ENCODE data around the gene DOCK1.

The DOCK1 gene

GRCh38 chr10:127024685-127025435 lies 119.6 kb downstream of the DOCK1 start:
- H2AK5ac ChIP-seq (ENCODE audit: low read length): no peak overlapping the region
- H3K36me3 ChIP-seq (ENCODE audit: control insufficient read depth in 1 of 2, insufficient read depth in 2 of 2, low read length in 2 of 2): peaks cover 44 to 72% of the 10 kb centered on the region in 2 experiments
- no peak overlapping the region for H2BK5ac ChIP-seq (ENCODE audit: low read depth, low read length, poor library complexity)
- H3K4ac ChIP-seq (ENCODE audit: low read depth, low read length): no peak overlapping the region
- no peaks in the 10 kb centered on the region for H3K79me2 ChIP-seq (ENCODE audit: control insufficient read depth, insufficient read depth, low read length, poor library complexity)
- no peak overlapping the region for H3K9ac ChIP-seq (ENCODE audit: low read length)
- no peak overlapping the region for H3K14ac ChIP-seq (ENCODE audit: low read length)
- WGBS (ENCODE audit: extremely low coverage, insufficient coverage, insufficient read length): no CpG with 5 or more reads among the region's 13 CpGs
- H3K4me1 ChIP-seq (ENCODE audit: control insufficient read depth in 1 of 2, insufficient read depth in 2 of 2, low read length in 2 of 2): no peaks in the 10 kb centered on the region
- H3K18ac ChIP-seq (ENCODE audit: low read length): no peak overlapping the region
- no peak overlapping the region for H2BK120ac ChIP-seq (ENCODE audit: insufficient read depth, low read length, poor library complexity)
- no peak for DNase-seq
- no peak overlapping the region for H3K27ac ChIP-seq (ENCODE audit: low read depth, low read length)
- no peak overlapping the region for H2BK12ac ChIP-seq (ENCODE audit: low read length)
- no peak overlapping the region for H3K23ac ChIP-seq (ENCODE audit: low read length)
- no peak overlapping the region for H3K4me2 ChIP-seq (ENCODE audit: low read length)
- no peak overlapping the region for H4K8ac ChIP-seq (ENCODE audit: low read depth, low read length)
- no peaks in the 10 kb centered on the region for H3K27me3 ChIP-seq (ENCODE audit: insufficient read depth, low read length)
- no peak overlapping the region for H4K12ac ChIP-seq (ENCODE audit: low read depth, low read length)
- H3K4me3 ChIP-seq (ENCODE audit: low read depth, low read length): no peak overlapping the region
- no peak overlapping the region for H2AFZ ChIP-seq (ENCODE audit: insufficient read depth, low read length, poor library complexity)
- H3K9me3 ChIP-seq (ENCODE audit: insufficient read depth, low read depth, low read length): peaks cover 2% of the 10 kb centered on the region
- no peak overlapping the region for H4K91ac ChIP-seq (ENCODE audit: low read depth, low read length)
- H3K79me1 ChIP-seq (ENCODE audit: low read length): no peaks in the 10 kb centered on the region

DNA sequence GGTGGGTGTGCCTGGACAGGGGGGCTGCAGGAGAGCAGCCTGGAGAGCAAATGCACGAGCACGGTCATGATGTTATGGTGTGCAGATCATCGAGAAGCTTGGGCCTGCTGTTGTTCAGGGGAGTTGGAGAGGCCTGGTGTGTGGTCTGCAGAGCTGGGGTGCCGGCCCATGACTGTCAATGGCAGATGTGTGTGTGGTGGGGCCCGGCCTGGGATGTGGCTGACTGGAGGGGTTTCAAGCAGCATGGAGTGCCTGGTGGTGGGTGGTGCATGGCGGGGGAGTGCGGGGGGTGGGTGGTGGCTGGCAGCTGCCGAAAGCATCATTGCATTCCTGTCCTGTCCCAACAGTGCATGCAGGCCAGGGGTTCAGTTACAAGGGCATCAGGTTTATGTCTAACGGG lies 122.6 kb downstream of the DOCK1 start:
- Histone ChIP-seq H4K8ac (ENCODE audit: low read depth, low read length) (no peak overlapping the region), H3K23ac (ENCODE audit: low read length) (no peak overlapping the region), H3K9ac (ENCODE audit: low read length) (no peak overlapping the region), H2BK120ac (ENCODE audit: insufficient read depth, low read length, poor library complexity) (no peak overlapping the region), H3K79me2 (ENCODE audit: control insufficient read depth, insufficient read depth, low read length, poor library complexity) (no peaks in the 10 kb centered on the region), H3K4me1 (ENCODE audit: control insufficient read depth in 1 of 2, insufficient read depth in 2 of 2, low read length in 2 of 2) (no peaks in the 10 kb centered on the region), H2BK12ac (ENCODE audit: low read length) (no peak overlapping the region), H3K27me3 (ENCODE audit: insufficient read depth, low read length) (no peaks in the 10 kb centered on the region), H3K14ac (ENCODE audit: low read length) (no peak overlapping the region), H4K91ac (ENCODE audit: low read depth, low read length) (no peak overlapping the region), H3K36me3 (ENCODE audit: control insufficient read depth in 1 of 2, insufficient read depth in 2 of 2, low read length in 2 of 2) (peaks cover 46 to 72% of the 10 kb centered on the region in 2 experiments), H3K4me2 (ENCODE audit: low read length) (no peak overlapping the region), H3K27ac (ENCODE audit: low read depth, low read length) (no peak overlapping the region), H4K12ac (ENCODE audit: low read depth, low read length) (no peak overlapping the region), H3K9me3 (ENCODE audit: insufficient read depth, low read depth, low read length) (peaks cover 2% of the 10 kb centered on the region), H2BK5ac (ENCODE audit: low read depth, low read length, poor library complexity) (no peak overlapping the region), H2AFZ (ENCODE audit: insufficient read depth, low read length, poor library complexity) (no peak overlapping the region), H3K4me3 (ENCODE audit: low read depth, low read length) (no peak overlapping the region), H3K4ac (ENCODE audit: low read depth, low read length) (no peak overlapping the region), H2AK5ac (ENCODE audit: low read length) (no peak overlapping the region), H3K79me1 (ENCODE audit: low read length) (no peaks in the 10 kb centered on the region), H3K18ac (ENCODE audit: low read length) (no peak overlapping the region)
- no peak for DNase-seq
- no CpG with 5 or more reads among the region's 9 CpGs for WGBS (ENCODE audit: extremely low coverage, insufficient coverage, insufficient read length)

GRCh38 chr10:127028556-127028955 lies 123.3 kb downstream of the DOCK1 start:
- no peaks in the 10 kb centered on the region for H3K79me1 ChIP-seq (ENCODE audit: low read length)
- no CpG with 5 or more reads among the region's 8 CpGs for WGBS (ENCODE audit: extremely low coverage, insufficient coverage, insufficient read length)
- H2BK12ac ChIP-seq (ENCODE audit: low read length): no peak overlapping the region

GRCh38 chr10:127029061-127029460 lies 123.8 kb downstream of the DOCK1 start:
- Histone ChIP-seq H3K79me2 (ENCODE audit: control insufficient read depth, insufficient read depth, low read length, poor library complexity) (no peaks in the 10 kb centered on the region), H3K23ac (ENCODE audit: low read length) (peak overlapping the region; percentile 72), H4K8ac (ENCODE audit: low read depth, low read length) (no peak overlapping the region), H3K36me3 (ENCODE audit: control insufficient read depth in 1 of 2, insufficient read depth in 2 of 2, low read length in 2 of 2) (peaks cover 41 to 71% of the 10 kb centered on the region in 2 experiments), H2BK120ac (ENCODE audit: insufficient read depth, low read length, poor library complexity) (no peak overlapping the region), H3K4ac (ENCODE audit: low read depth, low read length) (no peak overlapping the region), H2BK5ac (ENCODE audit: low read depth, low read length, poor library complexity) (no peak overlapping the region), H2AFZ (ENCODE audit: insufficient read depth, low read length, poor library complexity) (no peak overlapping the region), H3K4me1 (ENCODE audit: control insufficient read depth in 1 of 2, insufficient read depth in 2 of 2, low read length in 2 of 2) (peaks cover 0 to 3% of the 10 kb centered on the region in 2 experiments), H3K14ac (ENCODE audit: low read length) (no peak overlapping the region), H4K91ac (ENCODE audit: low read depth, low read length) (no peak overlapping the region), H3K9me3 (ENCODE audit: insufficient read depth, low read depth, low read length) (peaks cover 4% of the 10 kb centered on the region), H3K4me3 (ENCODE audit: low read depth, low read length) (no peak overlapping the region), H3K4me2 (ENCODE audit: low read length) (no peak overlapping the region), H3K27ac (ENCODE audit: low read depth, low read length) (no peak overlapping the region), H3K79me1 (ENCODE audit: low read length) (no peaks in the 10 kb centered on the region), H2AK5ac (ENCODE audit: low read length) (no peak overlapping the region), H4K12ac (ENCODE audit: low read depth, low read length) (no peak overlapping the region), H3K27me3 (ENCODE audit: insufficient read depth, low read length) (no peaks in the 10 kb centered on the region), H2BK12ac (ENCODE audit: low read length) (no peak overlapping the region), H3K9ac (ENCODE audit: low read length) (no peak overlapping the region), H3K18ac (ENCODE audit: low read length) (no peak overlapping the region)
- DNase-seq: no peak
- WGBS (ENCODE audit: extremely low coverage, insufficient coverage, insufficient read length): no CpG with 5 or more reads among the region's 8 CpGs

More at GRCh38 chr10:127028556-127028955, 123.3 kb downstream of the DOCK1 start:
- DNase-seq: no peak
- Histone ChIP-seq H2AK5ac (ENCODE audit: low read length) (no peak overlapping the region), H3K27me3 (ENCODE audit: insufficient read depth, low read length) (no peaks in the 10 kb centered on the region), H3K14ac (ENCODE audit: low read length) (no peak overlapping the region), H3K23ac (ENCODE audit: low read length) (no peak overlapping the region), H4K91ac (ENCODE audit: low read depth, low read length) (no peak overlapping the region), H3K4ac (ENCODE audit: low read depth, low read length) (no peak overlapping the region), H3K4me2 (ENCODE audit: low read length) (no peak overlapping the region), H3K27ac (ENCODE audit: low read depth, low read length) (no peak overlapping the region), H4K8ac (ENCODE audit: low read depth, low read length) (no peak overlapping the region), H4K12ac (ENCODE audit: low read depth, low read length) (no peak overlapping the region), H3K79me2 (ENCODE audit: control insufficient read depth, insufficient read depth, low read length, poor library complexity) (no peaks in the 10 kb centered on the region), H3K4me3 (ENCODE audit: low read depth, low read length) (no peak overlapping the region), H2AFZ (ENCODE audit: insufficient read depth, low read length, poor library complexity) (no peak overlapping the region), H2BK120ac (ENCODE audit: insufficient read depth, low read length, poor library complexity) (no peak overlapping the region), H3K36me3 (ENCODE audit: control insufficient read depth in 1 of 2, insufficient read depth in 2 of 2, low read length in 2 of 2) (peaks cover 44 to 74% of the 10 kb centered on the region in 2 experiments), H2BK5ac (ENCODE audit: low read depth, low read length, poor library complexity) (no peak overlapping the region), H3K4me1 (ENCODE audit: control insufficient read depth in 1 of 2, insufficient read depth in 2 of 2, low read length in 2 of 2) (peaks cover 0 to under 1% of the 10 kb centered on the region in 2 experiments), H3K9me3 (ENCODE audit: insufficient read depth, low read depth, low read length) (peaks cover 2% of the 10 kb centered on the region), H3K9ac (ENCODE audit: low read length) (no peak overlapping the region), H3K18ac (ENCODE audit: low read length) (no peak overlapping the region)

Measured in trophoblast cell (in vitro differentiated cells and primary cell).